ENCODE data around the gene GPI. TPM values are rescaled to one million over a fixed set of nuclear protein-coding genes. Genes with fewer than 3 reads are reported as not detected.

The GPI gene
- total RNA-seq, 1 donor from 2014 or later = 453 TPM

DNA sequence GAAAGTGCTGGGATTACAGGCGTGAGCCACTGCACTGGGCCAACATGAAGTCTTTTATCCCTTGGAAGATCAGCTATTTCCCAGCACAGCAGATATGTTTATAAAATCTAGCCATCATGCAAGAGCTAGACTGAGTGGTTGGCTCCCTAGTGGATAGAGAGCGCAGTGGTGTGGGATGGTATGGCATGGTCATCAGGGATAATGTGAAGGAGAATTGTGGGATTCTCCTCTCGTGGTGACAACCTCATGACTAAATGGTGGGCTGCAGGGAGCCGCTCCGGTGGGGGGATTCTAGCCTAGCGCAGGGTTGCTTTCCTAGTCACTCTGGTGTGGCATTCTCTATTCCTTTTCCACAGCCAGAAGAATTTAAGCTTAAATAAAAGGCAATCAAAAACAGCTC, 43.3 kb upstream of the GPI start:
- no peak for DNase-seq (ENCODE audit: low read depth)
- no peak overlapping the region for H3K4me3 ChIP-seq (ENCODE audit: low read depth, low read length)
- TF ChIP-seq, protein P1, sequence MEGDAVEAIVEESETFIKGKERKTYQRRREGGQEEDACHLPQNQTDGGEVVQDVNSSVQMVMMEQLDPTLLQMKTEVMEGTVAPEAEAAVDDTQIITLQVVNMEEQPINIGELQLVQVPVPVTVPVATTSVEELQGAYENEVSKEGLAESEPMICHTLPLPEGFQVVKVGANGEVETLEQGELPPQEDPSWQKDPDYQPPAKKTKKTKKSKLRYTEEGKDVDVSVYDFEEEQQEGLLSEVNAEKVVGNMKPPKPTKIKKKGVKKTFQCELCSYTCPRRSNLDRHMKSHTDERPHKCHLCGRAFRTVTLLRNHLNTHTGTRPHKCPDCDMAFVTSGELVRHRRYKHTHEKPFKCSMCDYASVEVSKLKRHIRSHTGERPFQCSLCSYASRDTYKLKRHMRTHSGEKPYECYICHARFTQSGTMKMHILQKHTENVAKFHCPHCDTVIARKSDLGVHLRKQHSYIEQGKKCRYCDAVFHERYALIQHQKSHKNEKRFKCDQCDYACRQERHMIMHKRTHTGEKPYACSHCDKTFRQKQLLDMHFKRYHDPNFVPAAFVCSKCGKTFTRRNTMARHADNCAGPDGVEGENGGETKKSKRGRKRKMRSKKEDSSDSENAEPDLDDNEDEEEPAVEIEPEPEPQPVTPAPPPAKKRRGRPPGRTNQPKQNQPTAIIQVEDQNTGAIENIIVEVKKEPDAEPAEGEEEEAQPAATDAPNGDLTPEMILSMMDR (conservative IDR thresholded peaks at IDR 0.05; ENCODE audit: low read depth, low read length) = no peak

DNA sequence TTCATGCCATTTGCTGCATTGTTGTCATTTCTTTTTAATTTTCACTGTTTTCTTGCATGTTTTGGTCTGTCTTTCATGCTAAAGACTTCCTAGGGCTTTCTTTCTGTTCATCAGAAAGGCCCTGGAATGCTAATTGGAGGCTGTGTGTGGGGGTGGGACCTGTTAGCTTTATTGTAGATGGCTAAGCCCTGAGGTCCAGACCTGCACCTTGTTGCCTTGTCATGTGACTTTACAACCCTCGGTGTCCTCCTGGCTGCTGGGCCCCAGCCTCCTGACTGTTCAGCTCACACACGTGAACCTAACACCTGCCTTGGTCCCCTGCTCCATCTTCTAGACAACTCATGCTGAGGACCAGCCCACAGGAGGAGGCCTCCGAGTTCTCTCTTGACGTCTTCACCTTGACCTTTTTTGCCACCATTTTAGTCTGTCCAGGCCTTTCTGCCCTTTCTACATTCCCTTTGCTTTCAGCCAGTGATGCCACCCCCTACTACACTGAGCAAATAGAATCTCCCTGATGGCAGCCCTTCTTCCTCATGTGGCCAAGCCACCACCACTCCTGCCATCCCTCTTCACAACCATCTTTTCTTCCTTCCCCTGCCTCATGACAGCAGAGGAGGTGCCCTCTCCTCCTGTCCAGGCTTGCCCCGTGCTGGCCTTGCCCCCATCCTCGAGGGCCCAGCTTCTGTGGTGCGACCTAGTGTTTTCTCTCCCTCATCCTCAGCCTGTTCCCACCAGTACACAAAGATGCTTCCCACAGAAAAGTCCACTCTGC, 41.4 kb upstream of the GPI start:
- no peak for DNase-seq (ENCODE audit: low read depth)
- TF ChIP-seq, protein P1 (conservative IDR thresholded peaks at IDR 0.05; ENCODE audit: low read depth, low read length) = no peak
- H3K4me3 ChIP-seq (ENCODE audit: low read depth, low read length) = no peak overlapping the region

DNA sequence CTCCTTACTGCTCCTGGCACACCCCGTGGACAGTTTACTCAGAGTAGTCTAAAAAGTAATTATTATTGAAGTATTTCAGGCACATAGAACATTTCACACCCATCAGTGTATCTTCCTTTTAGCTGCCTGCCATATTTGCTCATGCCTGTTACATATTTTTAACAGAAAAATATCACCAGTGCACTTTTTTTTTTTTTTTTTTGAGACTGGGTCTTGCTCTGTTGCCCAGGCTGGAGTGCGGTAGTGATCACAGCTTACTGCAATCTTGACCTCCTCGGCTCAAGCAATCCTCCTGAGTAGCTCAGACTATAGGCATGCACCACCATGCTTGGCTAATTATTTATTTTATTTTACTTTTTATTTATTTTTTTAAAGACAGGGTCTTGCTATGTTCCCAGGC, 40.7 kb upstream of the GPI start:
- no peak overlapping the region for H3K4me3 ChIP-seq (ENCODE audit: low read depth, low read length)
- no peak for DNase-seq (ENCODE audit: low read depth)
- TF ChIP-seq, protein P1 (conservative IDR thresholded peaks at IDR 0.05; ENCODE audit: low read depth, low read length) = no peak

DNA sequence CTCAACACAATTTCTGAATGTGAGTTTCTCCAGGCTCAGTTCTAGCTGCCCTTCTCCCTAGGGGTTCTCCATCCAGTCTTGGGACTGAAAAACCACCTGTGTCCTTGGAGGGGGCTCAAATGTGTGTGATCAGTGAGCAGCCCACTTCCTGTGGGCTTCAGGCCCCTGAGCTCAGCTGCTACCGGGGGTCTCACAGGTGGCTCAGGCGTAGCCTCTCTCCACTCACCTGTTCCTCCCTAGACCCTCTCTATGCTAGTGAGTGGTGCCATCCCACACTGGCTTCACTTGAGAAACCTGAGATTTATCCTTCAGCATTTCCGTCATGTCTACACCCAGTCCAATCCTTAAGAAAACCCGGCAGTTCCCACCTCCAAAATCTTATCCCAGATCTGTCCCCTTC, 39.8 kb upstream of the GPI start:
- no peak for DNase-seq (ENCODE audit: low read depth)
- H3K4me3 ChIP-seq (ENCODE audit: low read depth, low read length) = no peak overlapping the region
- TF ChIP-seq, protein P1 (conservative IDR thresholded peaks at IDR 0.05; ENCODE audit: low read depth, low read length) = no peak

DNA sequence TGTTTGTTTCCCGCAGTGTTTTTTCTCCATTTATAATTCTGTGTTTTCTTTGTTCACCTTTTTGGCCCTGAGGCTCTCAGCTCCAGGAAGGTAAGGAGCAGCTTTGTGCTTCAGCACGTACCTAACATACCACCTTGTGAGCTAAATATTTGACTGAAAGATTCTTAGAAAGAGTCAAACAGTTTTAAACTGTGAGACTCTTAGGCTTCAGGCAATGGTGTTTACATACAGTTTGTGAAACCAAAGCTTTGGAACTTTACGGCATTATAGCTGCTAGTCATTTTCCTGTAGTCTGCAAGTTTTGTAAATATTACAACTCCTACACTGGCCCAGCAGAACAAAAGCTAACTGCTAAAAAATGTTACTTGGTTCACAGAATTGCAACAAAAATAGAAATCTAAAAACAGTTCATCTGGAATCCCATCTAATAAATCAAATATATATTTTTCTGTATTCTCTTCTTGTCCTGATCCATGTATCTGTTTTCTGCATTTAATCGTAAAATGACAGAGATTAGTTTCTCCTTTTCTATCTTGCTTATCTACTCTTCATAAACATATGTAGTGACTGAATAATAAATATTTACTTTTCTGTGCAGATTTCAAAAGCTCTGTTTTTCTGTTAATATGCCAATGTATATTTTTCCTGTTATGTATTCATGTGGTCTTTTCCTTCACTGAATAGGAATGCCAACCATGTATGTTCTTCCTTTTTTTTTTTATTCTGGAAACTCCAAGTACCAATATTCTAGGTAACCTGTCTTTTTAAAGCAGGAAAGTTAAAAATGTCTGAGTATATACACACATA, 38.8 kb upstream of the GPI start:
- H3K4me3 ChIP-seq (ENCODE audit: low read depth, low read length) = no peak overlapping the region
- DNase-seq (ENCODE audit: low read depth) = no peak
- TF ChIP-seq, protein P1 (conservative IDR thresholded peaks at IDR 0.05; ENCODE audit: low read depth, low read length) = no peak

DNA sequence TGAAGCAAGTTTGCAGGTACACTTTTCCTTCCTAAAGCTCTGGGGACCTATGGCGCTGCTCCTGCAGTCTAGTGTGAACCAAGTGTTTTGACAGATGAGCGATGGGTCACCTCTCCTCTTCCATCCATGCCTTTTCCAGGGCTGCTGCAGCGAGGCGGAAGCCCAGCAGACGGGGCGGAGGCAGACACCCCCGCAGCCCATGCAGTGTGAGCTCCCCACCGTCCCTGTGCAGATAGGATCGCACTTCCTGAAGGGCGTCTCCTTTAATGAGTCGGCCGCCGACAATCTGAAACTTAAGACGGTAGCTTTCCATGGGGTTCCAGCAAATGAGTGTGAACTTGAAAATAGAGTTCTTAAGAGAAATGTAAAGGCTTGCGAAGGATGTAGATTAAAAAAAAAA, 37.1 kb upstream of the GPI start:
- no peak overlapping the region for H3K4me3 ChIP-seq (ENCODE audit: low read depth, low read length)
- TF ChIP-seq, protein P1 (conservative IDR thresholded peaks at IDR 0.05; ENCODE audit: low read depth, low read length) = no peak
- no peak for DNase-seq (ENCODE audit: low read depth)
